ENCODE measurements around the gene UPP1.
"Not testable (repeated sequence)": the region's sequence is repeated elsewhere in the genome, so short reads cannot be mapped to it uniquely, and the experiment has no call there.

DNA sequence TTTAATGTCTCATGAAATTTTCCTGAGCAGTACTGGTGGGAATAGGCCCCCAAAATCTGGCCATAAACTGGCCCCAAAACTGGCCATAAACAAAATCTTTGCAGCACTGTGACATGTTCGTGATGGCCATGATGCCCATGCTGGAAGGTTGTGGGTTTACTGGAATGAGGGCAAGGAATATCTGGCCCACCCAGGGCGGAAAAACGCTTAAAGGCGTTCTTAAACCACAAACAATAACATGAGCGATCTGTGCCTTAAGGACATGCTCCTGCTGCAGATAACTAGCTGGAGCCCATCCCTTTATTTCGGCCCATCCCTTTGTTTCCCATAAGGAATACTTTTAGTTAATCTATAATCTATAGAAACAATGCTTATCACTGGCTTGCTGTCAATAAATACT is 31.5 kb downstream of the UPP1 start:
- TF ChIP-seq, protein P1, sequence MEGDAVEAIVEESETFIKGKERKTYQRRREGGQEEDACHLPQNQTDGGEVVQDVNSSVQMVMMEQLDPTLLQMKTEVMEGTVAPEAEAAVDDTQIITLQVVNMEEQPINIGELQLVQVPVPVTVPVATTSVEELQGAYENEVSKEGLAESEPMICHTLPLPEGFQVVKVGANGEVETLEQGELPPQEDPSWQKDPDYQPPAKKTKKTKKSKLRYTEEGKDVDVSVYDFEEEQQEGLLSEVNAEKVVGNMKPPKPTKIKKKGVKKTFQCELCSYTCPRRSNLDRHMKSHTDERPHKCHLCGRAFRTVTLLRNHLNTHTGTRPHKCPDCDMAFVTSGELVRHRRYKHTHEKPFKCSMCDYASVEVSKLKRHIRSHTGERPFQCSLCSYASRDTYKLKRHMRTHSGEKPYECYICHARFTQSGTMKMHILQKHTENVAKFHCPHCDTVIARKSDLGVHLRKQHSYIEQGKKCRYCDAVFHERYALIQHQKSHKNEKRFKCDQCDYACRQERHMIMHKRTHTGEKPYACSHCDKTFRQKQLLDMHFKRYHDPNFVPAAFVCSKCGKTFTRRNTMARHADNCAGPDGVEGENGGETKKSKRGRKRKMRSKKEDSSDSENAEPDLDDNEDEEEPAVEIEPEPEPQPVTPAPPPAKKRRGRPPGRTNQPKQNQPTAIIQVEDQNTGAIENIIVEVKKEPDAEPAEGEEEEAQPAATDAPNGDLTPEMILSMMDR (IDR thresholded peaks at IDR 0.05; ENCODE audit: low read depth, low read length) = not testable (repeated sequence)
- not testable (repeated sequence) for TF ChIP-seq POLR2A (IDR thresholded peaks at IDR 0.05; ENCODE audit: extremely low read depth, insufficient read length)

Data from NB4 (cell line).